Measurements from ENCODE around the gene NASP. TPM values are rescaled to one million over a fixed set of nuclear protein-coding genes. Genes with fewer than 3 reads are reported as not detected.

NASP gene
- total RNA-seq, 1 donor from 2014 or later: 269 TPM

DNA sequence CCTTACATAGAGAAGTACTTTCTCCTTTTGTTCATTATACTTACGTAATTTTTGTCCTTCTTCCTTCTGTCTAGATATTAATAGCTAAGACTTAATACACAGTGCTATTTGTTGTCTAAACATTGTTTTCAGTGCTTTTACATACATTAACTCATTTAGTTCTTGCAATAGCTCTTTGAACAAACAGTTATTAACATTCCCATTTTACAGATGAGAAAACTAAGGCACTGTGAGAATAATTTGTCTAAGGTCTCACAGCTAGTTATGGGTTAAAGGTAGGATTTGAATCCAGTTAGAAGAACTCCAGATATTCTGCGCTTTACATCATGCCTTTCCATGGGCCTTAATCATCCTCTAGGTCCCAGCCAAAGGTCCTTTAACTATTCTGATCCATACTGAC lies 20.4 kb downstream of the NASP start:
- no peak overlapping the region for H3K27ac Mint-ChIP-seq
- no peaks in the 10 kb centered on the region for H3K9me3 Mint-ChIP-seq
- TF ChIP-seq, protein P1, sequence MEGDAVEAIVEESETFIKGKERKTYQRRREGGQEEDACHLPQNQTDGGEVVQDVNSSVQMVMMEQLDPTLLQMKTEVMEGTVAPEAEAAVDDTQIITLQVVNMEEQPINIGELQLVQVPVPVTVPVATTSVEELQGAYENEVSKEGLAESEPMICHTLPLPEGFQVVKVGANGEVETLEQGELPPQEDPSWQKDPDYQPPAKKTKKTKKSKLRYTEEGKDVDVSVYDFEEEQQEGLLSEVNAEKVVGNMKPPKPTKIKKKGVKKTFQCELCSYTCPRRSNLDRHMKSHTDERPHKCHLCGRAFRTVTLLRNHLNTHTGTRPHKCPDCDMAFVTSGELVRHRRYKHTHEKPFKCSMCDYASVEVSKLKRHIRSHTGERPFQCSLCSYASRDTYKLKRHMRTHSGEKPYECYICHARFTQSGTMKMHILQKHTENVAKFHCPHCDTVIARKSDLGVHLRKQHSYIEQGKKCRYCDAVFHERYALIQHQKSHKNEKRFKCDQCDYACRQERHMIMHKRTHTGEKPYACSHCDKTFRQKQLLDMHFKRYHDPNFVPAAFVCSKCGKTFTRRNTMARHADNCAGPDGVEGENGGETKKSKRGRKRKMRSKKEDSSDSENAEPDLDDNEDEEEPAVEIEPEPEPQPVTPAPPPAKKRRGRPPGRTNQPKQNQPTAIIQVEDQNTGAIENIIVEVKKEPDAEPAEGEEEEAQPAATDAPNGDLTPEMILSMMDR (conservative IDR thresholded peaks at IDR 0.05): no peak
- no peaks in the 10 kb centered on the region for H3K27me3 Mint-ChIP-seq
- H3K36me3 Mint-ChIP-seq: peaks cover 44% of the 10 kb centered on the region
- no peak overlapping the region for H3K4me3 Mint-ChIP-seq
- no peak for DNase-seq (ENCODE audit: extremely low spot score, unreplicated experiment)
- peaks cover 19% of the 10 kb centered on the region for H3K4me1 Mint-ChIP-seq (ENCODE audit: unreplicated experiment)

- no peaks in the 10 kb centered on the region for H3K9me3 Mint-ChIP-seq
- H3K36me3 Mint-ChIP-seq: peaks cover 39% of the 10 kb centered on the region
- no peaks in the 10 kb centered on the region for H3K27me3 Mint-ChIP-seq
- H3K27ac Mint-ChIP-seq: peak overlapping the region; percentile 35
- DNase-seq (ENCODE audit: extremely low spot score, unreplicated experiment): no peak
- TF ChIP-seq, protein P1 (conservative IDR thresholded peaks at IDR 0.05): no peak
- no peaks in the 10 kb centered on the region for H3K4me1 Mint-ChIP-seq (ENCODE audit: unreplicated experiment)
- no peak overlapping the region for H3K4me3 Mint-ChIP-seq
These were observed 23.7 kb downstream of the NASP start for GRCh38 chr1:45607404-45608074.

DNA sequence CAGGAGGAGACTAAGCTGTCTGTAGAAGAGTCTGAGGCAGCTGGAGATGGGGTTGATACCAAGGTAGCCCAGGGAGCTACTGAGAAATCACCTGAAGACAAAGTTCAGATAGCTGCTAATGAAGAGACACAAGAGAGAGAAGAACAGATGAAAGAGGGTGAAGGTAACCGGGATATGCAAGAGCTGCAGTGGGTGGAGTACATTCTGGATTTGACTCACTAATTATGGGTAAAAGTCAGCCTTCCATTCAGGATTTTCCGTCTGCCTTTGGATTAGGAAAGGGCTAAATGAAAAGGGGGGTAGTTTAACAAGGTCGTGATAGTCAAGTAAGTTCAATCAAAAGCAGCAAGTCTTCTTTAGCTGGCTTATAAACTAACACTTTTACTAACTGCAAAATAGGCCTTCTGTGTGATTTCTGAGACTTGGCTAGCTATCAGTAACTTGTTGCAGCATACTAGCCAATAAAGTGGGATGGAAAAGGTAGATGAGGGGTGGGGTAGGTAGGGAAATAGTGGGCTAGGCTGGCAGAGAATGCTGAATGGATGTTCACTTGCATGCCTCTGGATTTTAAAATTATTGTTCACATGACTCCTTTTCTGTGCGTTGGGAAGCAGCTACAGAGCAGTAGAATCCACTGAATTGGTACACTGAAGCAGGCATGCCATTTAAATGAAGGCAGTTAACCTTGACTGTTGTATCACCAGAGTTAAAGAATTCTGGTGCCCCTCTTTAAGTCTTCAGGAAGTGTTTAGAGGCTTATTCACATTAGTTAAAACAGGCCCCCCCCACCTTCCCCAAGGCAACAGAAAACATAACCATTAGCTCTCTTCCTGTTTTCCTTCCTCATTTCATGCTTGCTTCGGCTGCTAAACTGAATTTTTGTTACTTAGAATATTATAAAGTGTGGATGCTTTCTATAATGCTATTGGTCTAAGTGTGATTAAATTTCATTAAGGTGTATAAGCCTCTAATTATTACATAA lies 24.6 kb downstream of the NASP start:
- Mint-ChIP-seq H3K27ac (no peak overlapping the region), H3K27me3 (no peaks in the 10 kb centered on the region), H3K4me1 (ENCODE audit: unreplicated experiment) (no peaks in the 10 kb centered on the region), H3K4me3 (no peak overlapping the region), H3K36me3 (peaks cover 43% of the 10 kb centered on the region), H3K9me3 (no peaks in the 10 kb centered on the region)
- TF ChIP-seq, protein P1 (conservative IDR thresholded peaks at IDR 0.05): no peak
- DNase-seq (ENCODE audit: extremely low spot score, unreplicated experiment): no peak

DNA sequence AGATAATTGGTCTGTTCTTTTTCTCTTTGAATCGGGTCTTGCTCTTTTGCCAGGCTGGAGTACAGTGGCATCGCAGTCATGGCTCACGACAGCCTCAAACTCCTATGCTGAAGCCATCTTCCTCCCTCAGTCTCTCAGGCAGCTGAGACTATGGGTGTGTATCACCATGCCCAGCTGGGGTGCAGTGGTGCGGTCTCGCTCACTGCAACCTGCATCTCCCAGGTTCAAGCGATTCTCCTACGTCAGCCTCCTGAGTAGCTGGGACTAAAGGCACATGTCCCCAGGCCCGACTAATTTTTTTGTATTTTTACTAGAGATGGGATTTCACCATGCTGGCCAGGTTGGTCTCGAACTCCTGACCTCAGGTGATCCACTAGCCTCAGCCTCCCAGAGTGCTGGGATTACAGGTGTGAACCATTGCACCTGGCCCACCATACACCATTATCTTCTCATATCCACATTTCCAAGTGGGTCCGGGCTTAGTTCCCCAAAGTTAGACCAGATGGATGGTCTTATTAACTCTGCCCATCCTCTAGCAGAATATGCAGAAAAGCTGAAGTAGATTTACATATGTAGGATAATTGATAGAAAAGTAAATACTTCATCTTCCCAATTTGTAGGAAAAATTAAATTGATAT lies 26.9 kb downstream of the NASP start:
- Mint-ChIP-seq H3K27ac (no peak overlapping the region), H3K4me1 (ENCODE audit: unreplicated experiment) (no peaks in the 10 kb centered on the region), H3K27me3 (no peaks in the 10 kb centered on the region), H3K4me3 (no peak overlapping the region), H3K9me3 (no peaks in the 10 kb centered on the region), H3K36me3 (peaks cover 49% of the 10 kb centered on the region)
- TF ChIP-seq, protein P1 (conservative IDR thresholded peaks at IDR 0.05): no peak
- no peak for DNase-seq (ENCODE audit: extremely low spot score, unreplicated experiment)

DNA sequence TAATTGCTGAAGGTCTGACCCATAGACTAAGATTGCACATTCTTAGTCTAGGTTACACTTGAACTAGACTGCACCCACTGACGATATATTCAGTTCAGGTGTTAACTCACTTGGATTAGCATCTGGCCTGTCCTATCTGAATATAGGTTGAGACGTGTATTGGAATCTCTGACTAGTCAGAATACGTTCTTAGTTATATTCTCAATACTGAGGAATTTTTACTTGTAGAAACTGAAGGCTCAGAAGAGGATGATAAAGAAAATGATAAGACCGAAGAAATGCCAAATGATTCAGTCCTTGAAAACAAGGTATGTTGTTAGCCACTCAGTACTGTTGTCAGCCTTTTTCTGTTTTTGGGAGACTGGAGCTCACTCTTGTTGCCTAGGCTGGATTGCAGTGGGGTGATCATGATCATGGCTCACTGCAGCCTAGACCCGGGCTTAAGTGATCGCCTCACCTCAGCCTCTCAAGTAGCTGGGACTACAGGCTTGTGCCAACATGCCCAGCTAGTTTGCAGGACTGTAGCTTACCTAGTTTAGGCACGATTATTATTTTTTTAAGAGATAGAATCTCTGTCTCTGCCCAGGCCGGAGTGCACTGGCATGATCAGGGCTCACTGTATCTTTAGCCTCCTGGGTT lies 29.2 kb downstream of the NASP start:
- Mint-ChIP-seq H3K4me3 (no peak overlapping the region), H3K27ac (no peak overlapping the region), H3K9me3 (no peaks in the 10 kb centered on the region), H3K36me3 (peaks cover 44% of the 10 kb centered on the region), H3K27me3 (no peaks in the 10 kb centered on the region), H3K4me1 (ENCODE audit: unreplicated experiment) (no peaks in the 10 kb centered on the region)
- TF ChIP-seq, protein P1 (conservative IDR thresholded peaks at IDR 0.05): no peak
- DNase-seq (ENCODE audit: extremely low spot score, unreplicated experiment): no peak

Measured in type B pancreatic cell (in vitro differentiated cells).